Neutrophil (primary cell): ENCODE results near the gene TIA1.

ENCODE experiments used
- H3K27ac ChIP-seq: fragments of 200-600 bp; sonication (generic); 2 replicates; pipeline ENCODE4 v1.5.1; 2016; ENCODE audit warnings: mild to moderate bottlenecking, moderate library complexity
- H3K27me3 ChIP-seq: fragments of 200-600 bp; sonication (generic); 2 replicates; pipeline ENCODE4 v1.6.0; 2016; ENCODE audit warnings: mild to moderate bottlenecking
- H3K36me3 ChIP-seq: fragments of 200-600 bp; sonication (generic); 2 replicates; pipeline ENCODE4 v1.5.1; 2017
- H3K4me1 ChIP-seq, 2 experiments: fragments of 200-600 bp in 1 of 2; sonication (generic) in 1 of 2; 1 replicate in 1 of 2; 2 replicates in 1 of 2; pipeline versions ENCODE4 v1.5.1 to v1.6.1; 2013 to 2016; ENCODE audit warnings: low read depth in 1 of 2, low read length in 1 of 2, mild to moderate bottlenecking in 1 of 2, moderate library complexity in 1 of 2; ENCODE audit not compliant: control insufficient read depth in 1 of 2, insufficient read depth in 1 of 2
- H3K4me3 ChIP-seq, 2 experiments: fragments of 200-600 bp in 1 of 2; sonication (generic) in 1 of 2; 1 replicate in 1 of 2; 2 replicates in 1 of 2; pipeline ENCODE4 v1.5.1; 2013 to 2016; ENCODE audit warnings: low read depth in 1 of 2, low read length in 1 of 2, mild to moderate bottlenecking in 1 of 2, moderate library complexity in 1 of 2
- H3K9me3 ChIP-seq: fragments of 200-600 bp; sonication (generic); 2 replicates; pipeline ENCODE4 v1.5.1; 2016
- TF ChIP-seq, protein P1 (sequence below): fragments of 200-600 bp; sonication (generic); IDR thresholded peaks from 2 replicates; pipeline ENCODE4 v1.5.1; 2016; ENCODE audit warnings: antibody characterized with exemption

TIA1 gene

DNA sequence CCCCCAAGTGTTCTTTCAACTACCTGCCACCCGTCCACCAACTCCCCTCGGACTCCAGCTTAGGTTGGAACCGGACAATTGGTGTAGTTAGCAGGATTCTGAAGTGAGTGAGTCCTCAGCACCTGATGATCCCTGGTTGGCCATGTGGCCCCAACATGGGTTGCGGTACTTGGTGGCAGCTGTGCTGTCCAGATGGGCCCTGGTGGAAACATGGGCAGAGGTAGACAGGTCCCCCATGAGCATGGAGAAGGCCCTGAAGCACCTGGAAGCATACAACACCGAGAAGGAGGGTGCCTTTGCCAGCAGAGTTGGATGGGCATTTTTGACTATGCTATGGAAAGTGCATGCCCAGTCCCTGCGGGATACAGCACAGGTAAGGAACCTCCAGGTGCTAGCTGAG, 46.6 kb downstream of the TIA1 start:
- Histone ChIP-seq H3K36me3 (no peaks in the 10 kb centered on the region), H3K27me3 (no peaks in the 10 kb centered on the region), H3K9me3 (no peaks in the 10 kb centered on the region), H3K27ac (no peak overlapping the region), H3K4me3 (no peak overlapping the region), H3K4me1 (no peaks in the 10 kb centered on the region)
- TF ChIP-seq, protein P1, sequence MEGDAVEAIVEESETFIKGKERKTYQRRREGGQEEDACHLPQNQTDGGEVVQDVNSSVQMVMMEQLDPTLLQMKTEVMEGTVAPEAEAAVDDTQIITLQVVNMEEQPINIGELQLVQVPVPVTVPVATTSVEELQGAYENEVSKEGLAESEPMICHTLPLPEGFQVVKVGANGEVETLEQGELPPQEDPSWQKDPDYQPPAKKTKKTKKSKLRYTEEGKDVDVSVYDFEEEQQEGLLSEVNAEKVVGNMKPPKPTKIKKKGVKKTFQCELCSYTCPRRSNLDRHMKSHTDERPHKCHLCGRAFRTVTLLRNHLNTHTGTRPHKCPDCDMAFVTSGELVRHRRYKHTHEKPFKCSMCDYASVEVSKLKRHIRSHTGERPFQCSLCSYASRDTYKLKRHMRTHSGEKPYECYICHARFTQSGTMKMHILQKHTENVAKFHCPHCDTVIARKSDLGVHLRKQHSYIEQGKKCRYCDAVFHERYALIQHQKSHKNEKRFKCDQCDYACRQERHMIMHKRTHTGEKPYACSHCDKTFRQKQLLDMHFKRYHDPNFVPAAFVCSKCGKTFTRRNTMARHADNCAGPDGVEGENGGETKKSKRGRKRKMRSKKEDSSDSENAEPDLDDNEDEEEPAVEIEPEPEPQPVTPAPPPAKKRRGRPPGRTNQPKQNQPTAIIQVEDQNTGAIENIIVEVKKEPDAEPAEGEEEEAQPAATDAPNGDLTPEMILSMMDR = no peak

DNA sequence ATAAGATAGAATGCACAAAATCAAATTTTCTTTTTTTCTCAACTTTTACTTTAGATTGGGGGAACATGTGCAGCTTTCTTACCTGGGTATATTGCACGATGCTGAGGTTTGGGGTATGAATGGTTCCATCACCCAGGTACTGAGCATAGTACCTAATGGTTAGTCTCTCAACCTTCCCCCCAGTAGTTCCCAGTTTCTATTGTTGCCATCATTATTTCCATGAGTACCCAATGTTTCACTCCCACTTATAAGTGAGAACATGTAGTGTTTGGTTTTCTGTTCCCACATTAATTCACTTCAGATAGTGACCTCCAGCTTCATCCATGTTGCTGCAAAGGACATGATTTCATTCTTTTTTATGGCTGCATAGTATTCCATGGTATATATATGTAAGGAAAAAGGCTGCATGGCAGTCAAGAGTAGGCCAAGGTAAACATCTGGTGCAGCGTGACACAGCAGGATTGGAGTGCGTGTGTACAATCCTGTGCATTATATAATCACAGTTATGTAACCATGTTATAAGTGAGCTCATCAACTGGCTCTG, 47.1 kb downstream of the TIA1 start:
- Histone ChIP-seq H3K9me3 (no peaks in the 10 kb centered on the region), H3K4me1 (no peaks in the 10 kb centered on the region), H3K27me3 (no peaks in the 10 kb centered on the region), H3K4me3 (no peak overlapping the region), H3K36me3 (no peaks in the 10 kb centered on the region), H3K27ac (no peak overlapping the region)
- TF ChIP-seq, protein P1 = no peak

DNA sequence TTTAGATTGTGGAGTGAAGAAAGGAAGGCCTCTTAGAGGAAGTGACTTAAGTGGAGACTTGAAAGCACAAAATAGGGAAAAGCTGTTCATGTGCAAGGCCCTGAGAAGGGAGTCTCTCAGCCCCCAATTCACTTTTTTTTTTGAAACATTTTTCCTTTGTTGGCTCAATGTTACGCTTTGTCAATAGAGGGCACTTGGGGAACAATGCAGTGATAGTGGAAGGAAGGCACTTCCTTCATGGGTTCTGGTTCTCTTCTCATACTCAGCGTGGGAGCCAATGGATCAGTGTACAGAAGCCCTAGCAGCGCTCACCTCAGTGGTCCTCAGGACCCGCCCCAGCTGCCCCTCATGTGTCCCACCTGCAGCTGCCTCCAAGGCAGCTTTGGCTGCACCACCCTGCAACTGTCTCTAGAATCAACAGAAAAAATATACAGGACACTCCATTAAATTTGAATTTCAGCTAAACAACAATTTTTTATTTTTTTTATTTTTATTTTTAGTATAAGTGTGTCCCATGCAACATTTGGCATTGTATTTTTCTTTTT, 49.0 kb downstream of the TIA1 start:
- Histone ChIP-seq H3K4me1 (no peaks in the 10 kb centered on the region), H3K4me3 (no peak overlapping the region), H3K36me3 (no peaks in the 10 kb centered on the region), H3K9me3 (no peaks in the 10 kb centered on the region), H3K27me3 (no peaks in the 10 kb centered on the region), H3K27ac (no peak overlapping the region)
- TF ChIP-seq, protein P1 = no peak

DNA sequence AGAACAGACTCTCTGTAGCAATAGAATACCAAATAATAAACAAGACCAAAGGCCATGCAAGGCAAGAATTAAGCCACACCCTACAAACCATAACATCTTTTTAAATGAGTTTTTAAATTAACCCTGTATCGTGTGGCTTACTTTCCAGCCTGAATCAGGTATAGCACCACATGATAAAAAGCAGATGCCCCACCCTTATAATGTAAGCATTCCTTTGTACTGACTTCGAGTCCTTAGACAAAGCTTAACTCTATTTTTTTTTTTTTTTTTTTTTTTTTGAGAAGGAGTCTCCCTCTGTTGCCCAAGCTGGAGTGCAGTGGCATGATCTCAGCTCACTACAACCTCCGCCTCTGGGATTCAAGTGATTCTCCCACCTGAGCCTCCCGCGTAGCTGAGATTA, 55.9 kb downstream of the TIA1 start:
- Histone ChIP-seq H3K4me1 (peaks cover 12 to 15% of the 10 kb centered on the region in 2 experiments), H3K4me3 (no peak overlapping the region)
- TF ChIP-seq, protein P1 = no peak

DNA sequence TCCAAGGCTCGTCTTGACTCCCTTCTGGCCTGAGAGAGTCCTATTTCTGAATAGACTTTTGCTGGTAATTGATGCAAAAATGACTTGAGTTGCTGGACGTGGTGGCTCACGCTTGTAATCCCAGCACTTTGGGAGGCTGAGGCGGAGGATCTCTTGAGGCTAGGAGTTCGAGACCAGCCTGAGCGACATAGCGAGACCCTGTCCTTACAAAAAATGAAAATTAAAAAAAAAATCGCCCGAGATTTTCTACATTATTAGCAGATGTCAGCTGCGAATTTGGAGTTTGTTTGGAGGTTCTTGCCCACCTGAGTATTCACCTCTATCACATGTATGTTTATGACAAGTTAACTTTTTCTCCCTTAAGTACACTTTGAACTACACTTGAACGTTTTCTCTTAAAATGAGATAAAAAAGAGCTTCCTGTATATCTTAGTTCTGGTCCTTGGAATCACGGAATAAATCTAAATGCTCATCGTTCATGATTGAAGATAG, 57.1 kb downstream of the TIA1 start:
- peak overlapping the region; percentile 93 for H3K27ac ChIP-seq
- peaks cover 12 to 15% of the 10 kb centered on the region in 2 experiments for H3K4me1 ChIP-seq
- peak overlapping the region; percentile 79 to 95 for H3K4me3 ChIP-seq
- no peaks in the 10 kb centered on the region for H3K27me3 ChIP-seq
- H3K9me3 ChIP-seq = no peaks in the 10 kb centered on the region
- TF ChIP-seq, protein P1 = no peak
- H3K36me3 ChIP-seq = no peaks in the 10 kb centered on the region

More for the DNA sequence above, 55.9 kb downstream of the TIA1 start:
- Histone ChIP-seq H3K27ac (no peak overlapping the region), H3K9me3 (no peaks in the 10 kb centered on the region), H3K36me3 (no peaks in the 10 kb centered on the region), H3K27me3 (no peaks in the 10 kb centered on the region)
